H9 (cell line): ENCODE data around the gene GRIK1. TPM values are rescaled to one million over a fixed set of nuclear protein-coding genes. Genes with fewer than 3 reads are reported as not detected.

Source experiments
- DNase-seq: peaks from one replicate; pipeline ENCODE4 v3.0.0-alpha.2; 2017
- H2AFZ ChIP-seq: one replicate; pipeline ENCODE4 v1.6.1; 2013; ENCODE audit warnings: mild to moderate bottlenecking, low read length, control low read depth, moderate library complexity
- H2AK5ac ChIP-seq: 2 replicates; pipeline ENCODE4 v1.6.1; 2013; ENCODE audit warnings: low read length, control low read depth, mixed read lengths; ENCODE audit not compliant: insufficient read length
- H2BK120ac ChIP-seq: one replicate; pipeline ENCODE4 v1.6.1; 2013; ENCODE audit warnings: low read depth, mild to moderate bottlenecking, low read length, control low read depth, inconsistent platforms; ENCODE audit not compliant: poor library complexity, severe bottlenecking
- H2BK12ac ChIP-seq: 2 replicates; pipeline ENCODE4 v1.6.1; 2013; ENCODE audit warnings: low read length, control low read depth, mixed read lengths, low read depth; ENCODE audit not compliant: insufficient read length
- H2BK15ac ChIP-seq: 2 replicates; pipeline ENCODE4 v1.6.1; 2013; ENCODE audit warnings: low read depth, low read length, control low read depth
- H2BK20ac ChIP-seq: one replicate; pipeline ENCODE4 v1.6.1; 2013; ENCODE audit warnings: low read depth, mild to moderate bottlenecking, low read length, control low read depth, inconsistent platforms; ENCODE audit not compliant: poor library complexity, severe bottlenecking
- H2BK5ac ChIP-seq: 2 replicates; pipeline ENCODE4 v1.6.1; 2013; ENCODE audit warnings: low read length, control low read depth, mixed read lengths; ENCODE audit not compliant: insufficient read length
- H3K14ac ChIP-seq: 2 replicates; pipeline ENCODE4 v1.6.1; 2013; ENCODE audit warnings: low read length, control low read depth; ENCODE audit not compliant: insufficient read depth
- H3K18ac ChIP-seq: 2 replicates; pipeline ENCODE4 v1.6.1; 2013; ENCODE audit warnings: low read depth, mild to moderate bottlenecking, mixed read lengths, low read length, control low read depth; ENCODE audit not compliant: insufficient read length
- H3K23ac ChIP-seq: 2 replicates; pipeline ENCODE4 v1.6.1; 2013; ENCODE audit warnings: low read length, control low read depth, mixed read lengths, low read depth; ENCODE audit not compliant: insufficient read length
- H3K23me2 ChIP-seq: 2 replicates; pipeline ENCODE4 v1.6.1; 2013; ENCODE audit warnings: low read depth, mild to moderate bottlenecking, mixed read lengths, low read length, control low read depth; ENCODE audit not compliant: insufficient read length, poor library complexity, severe bottlenecking
- H3K27ac ChIP-seq: 2 replicates; pipeline ENCODE4 v1.5.1; 2013; ENCODE audit warnings: low read length, control low read depth, mixed read lengths, low read depth; ENCODE audit not compliant: insufficient read length
- H3K27me3 ChIP-seq: 2 replicates; pipeline ENCODE4 v1.6.1; 2013; ENCODE audit warnings: low read length, control low read depth, inconsistent platforms; ENCODE audit not compliant: insufficient read depth
- H3K4ac ChIP-seq: 2 replicates; pipeline ENCODE4 v1.6.1; 2013; ENCODE audit warnings: low read depth, mild to moderate bottlenecking, control low read depth, inconsistent platforms, low read length, moderate library complexity
- H3K4me1 ChIP-seq: 2 replicates; pipeline ENCODE4 v1.6.1; 2013; ENCODE audit warnings: low read length, control low read depth, inconsistent platforms; ENCODE audit not compliant: insufficient read depth
- H3K4me2 ChIP-seq: 2 replicates; pipeline ENCODE4 v1.6.1; 2013; ENCODE audit warnings: low read length, control low read depth, mixed read lengths; ENCODE audit not compliant: insufficient read length, insufficient read depth
- H3K56ac ChIP-seq: 2 replicates; pipeline ENCODE4 v1.6.1; 2013; ENCODE audit warnings: low read depth, mild to moderate bottlenecking, mixed read lengths, low read length, control low read depth; ENCODE audit not compliant: insufficient read length
- H3K79me1 ChIP-seq: 2 replicates; pipeline ENCODE4 v1.6.1; 2013; ENCODE audit warnings: low read depth, mild to moderate bottlenecking, moderate library complexity, low read length, control low read depth, inconsistent platforms; ENCODE audit not compliant: insufficient read depth, poor library complexity, severe bottlenecking
- H3K79me2 ChIP-seq: 2 replicates; pipeline ENCODE4 v1.6.1; 2013; ENCODE audit warnings: low read length, control low read depth, inconsistent platforms; ENCODE audit not compliant: insufficient read depth
- H3K9ac ChIP-seq: 2 replicates; pipeline ENCODE4 v1.6.1; 2013; ENCODE audit warnings: low read length, control low read depth, mixed read lengths; ENCODE audit not compliant: insufficient read length; ENCODE audit errors: extremely low read depth
- H3K9me3 ChIP-seq: one replicate; pipeline ENCODE4 v1.6.1; 2013; ENCODE audit warnings: low read depth, low read length, inconsistent platforms; ENCODE audit not compliant: control insufficient read depth
- H3T11ph ChIP-seq: one replicate; pipeline ENCODE4 v1.6.1; 2013; ENCODE audit warnings: mild to moderate bottlenecking, low read length, control low read depth, inconsistent platforms
- H4K20me1 ChIP-seq: one replicate; pipeline ENCODE4 v1.6.1; 2013; ENCODE audit not compliant: control insufficient read depth, insufficient read length, insufficient read depth
- H4K5ac ChIP-seq: 2 replicates; pipeline ENCODE4 v1.6.1; 2013; ENCODE audit warnings: low read depth, mild to moderate bottlenecking, mixed read lengths, low read length, control low read depth; ENCODE audit not compliant: insufficient read length
- H4K8ac ChIP-seq: replicated peaks from 2 replicates; pipeline ENCODE4 v1.6.1; 2013; ENCODE audit warnings: low read length, control low read depth, mixed read lengths, low read depth; ENCODE audit not compliant: insufficient read length
- H4K91ac ChIP-seq: 2 replicates; pipeline ENCODE4 v1.6.1; 2013; ENCODE audit warnings: low read depth, mild to moderate bottlenecking, moderate library complexity, mixed read lengths, low read length, control low read depth; ENCODE audit not compliant: insufficient read length
- H3K27ac Mint-ChIP-seq, 3 experiments: 2 replicates in 2 of 3; 3 replicates in 1 of 3; pipeline ENCODE4 v1.8.0; 2020 to 2021; ENCODE audit warnings: mixed read lengths in 3 of 3, mild to moderate bottlenecking in 1 of 3, moderate library complexity in 1 of 3
- H3K27me3 Mint-ChIP-seq: 2 replicates; pipeline ENCODE4 v1.8.0; 2021; ENCODE audit warnings: low read depth, mild to moderate bottlenecking, moderate library complexity, mixed read lengths
- H3K36me3 Mint-ChIP-seq, 3 experiments: 2 replicates in 2 of 3; 3 replicates in 1 of 3; pipeline ENCODE4 v1.8.0; 2020 to 2021; ENCODE audit warnings: low read depth in 3 of 3, mixed read lengths in 3 of 3; ENCODE audit not compliant: insufficient read depth in 1 of 3
- H3K4me1 Mint-ChIP-seq, 2 experiments: 2 replicates each; pipeline ENCODE4 v1.8.0; 2020; ENCODE audit warnings: mixed read lengths in 2 of 2
- H3K4me3 Mint-ChIP-seq, 2 experiments: 2 replicates in 1 of 2; 3 replicates in 1 of 2; pipeline ENCODE4 v1.8.0; 2020 to 2021; ENCODE audit warnings: mild to moderate bottlenecking in 2 of 2, mixed read lengths in 2 of 2, moderate library complexity in 1 of 2
- H3K9me3 Mint-ChIP-seq, 2 experiments: 2 replicates in 1 of 2; 3 replicates in 1 of 2; pipeline ENCODE4 v1.8.0; 2020; ENCODE audit warnings: mild to moderate bottlenecking in 2 of 2, mixed read lengths in 2 of 2, moderate library complexity in 1 of 2
- CTCF ChIP-seq: fragments of 200-600 bp; sonication (generic); conservative IDR thresholded peaks from 3 replicates; pipeline ENCODE4 v1.8.0; 2021; ENCODE audit warnings: antibody characterized with exemption, mild to moderate bottlenecking
- WGBS: extraction: QIAGEN DNeasy Blood & Tissue Kit; methylation state at CpG from one replicate; pipeline ENCODE4 v1.1.7; 2013; ENCODE audit warnings: missing lambda C conversion rate, low lambda C conversion rate, mixed read lengths; ENCODE audit not compliant: insufficient read length; ENCODE audit errors: extremely low coverage; 5-methylcytosine and 5-hydroxymethylcytosine counted together
- total RNA-seq: library from RNA; stranded (reverse); gene quantifications from 2 replicates; pipeline ENCODE4 v1.2.1, GENCODE V29; 2021

The GRIK1 gene
- total RNA-seq, 1 experiment from 2014 or later, result not detected

- Histone ChIP-seq H3K23me2 (no peaks in the 10 kb centered on the region), H2AFZ (no peak overlapping the region), H3K9ac (no peak overlapping the region), H2BK12ac (no peak overlapping the region), H4K91ac (no peak overlapping the region), H3K27ac (no peak overlapping the region), H3K4ac (no peak overlapping the region), H3T11ph (no peak overlapping the region), H3K4me2 (no peak overlapping the region), H3K18ac (no peak overlapping the region), H3K14ac (no peak overlapping the region), H2BK15ac (no peak overlapping the region), H3K23ac (no peak overlapping the region), H2BK120ac (no peak overlapping the region), H4K20me1 (no peaks in the 10 kb centered on the region), H4K5ac (no peak overlapping the region), H3K79me2 (no peaks in the 10 kb centered on the region), H2AK5ac (no peak overlapping the region), H3K4me1 (peaks cover 5% of the 10 kb centered on the region; the same call in 1 of the 2 replicates), H3K27me3 (no peaks in the 10 kb centered on the region), H3K9me3 (no peaks in the 10 kb centered on the region), H3K56ac (no peak overlapping the region), H4K8ac (no peak overlapping the region), H2BK5ac (no peak overlapping the region), H3K79me1 (no peaks in the 10 kb centered on the region), H2BK20ac (no peak overlapping the region)
- Mint-ChIP-seq H3K27me3 (no peaks in the 10 kb centered on the region), H3K27ac (no peak overlapping the region; a peak in 1 of 7 replicates), H3K4me1 (peaks cover 24 to 35% of the 10 kb centered on the region in 2 experiments), H3K36me3 (no peaks in the 10 kb centered on the region; a peak in 1 of 7 replicates), H3K9me3 (no peaks in the 10 kb centered on the region), H3K4me3 (no peak overlapping the region)
- WGBS, result no CpG with 5 or more reads among the region's 2 CpGs
- no peak for DNase-seq
- TF ChIP-seq CTCF, result no peak
Measured at GRCh38 chr21:29788752-29789151, 151.0 kb downstream of the GRIK1 start.
